SW480 (cell line): ENCODE data around the gene KLHL33.
"Not testable (repeated sequence)": the region's sequence is repeated elsewhere in the genome, so short reads cannot be mapped to it uniquely, and the experiment has no call there.

Source experiments
- DNase-seq: peaks from one replicate; pipeline ENCODE4 v3.0.0-alpha.2; 2016; ENCODE audit warnings: low spot score

KLHL33 gene

GRCh38 chr14:20435582-20436362 is at the start of gene KLHL33:
KLHL33 (minus strand) TSS chr14:20436166; CDS start chr14:20435811, 355 bp downstream.
- no peak for DNase-seq

- DNase-seq: no peak
These were observed 46.4 kb upstream of the KLHL33 start for GRCh38 chr14:20482382-20482781.

GRCh38 chr14:20478894-20479293 is 42.9 kb upstream of the KLHL33 start:
- DNase-seq: no peak

- DNase-seq: no peak
These were observed 41.4 kb upstream of the KLHL33 start for GRCh38 chr14:20477211-20477876.

GRCh38 chr14:20476776-20477175 is 40.8 kb upstream of the KLHL33 start:
- no peak for DNase-seq

GRCh38 chr14:20472536-20473169 is 36.7 kb upstream of the KLHL33 start:
- DNase-seq: no peak

- no peak for DNase-seq
These were observed 34.6 kb upstream of the KLHL33 start for GRCh38 chr14:20470603-20470901.

GRCh38 chr14:20469890-20470602 is 34.1 kb upstream of the KLHL33 start:
- peak; percentile 47 for DNase-seq

GRCh38 chr14:20469242-20469889 is 33.4 kb upstream of the KLHL33 start, which contains the start of gene PNP:
PNP (plus strand) TSS chr14:20469406; CDS start chr14:20469525, 119 bp downstream.
- DNase-seq: peak; percentile 87

- DNase-seq: no peak
These were observed 32.8 kb upstream of the KLHL33 start for GRCh38 chr14:20468764-20469241.

- DNase-seq: peak; percentile 100
These were observed 25.5 kb upstream of the KLHL33 start, which contains the start of gene PIP4P1 for GRCh38 chr14:20461225-20462141. PIP4P1 (minus strand) TSS chr14:20461434; CDS start chr14:20461325, 109 bp downstream.

- peak; percentile 43 for DNase-seq
These were observed 24.7 kb upstream of the KLHL33 start for GRCh38 chr14:20460458-20461224.

- no peak for DNase-seq
These were observed 22.2 kb upstream of the KLHL33 start for GRCh38 chr14:20458031-20458789.

GRCh38 chr14:20456971-20457370 is 21.0 kb upstream of the KLHL33 start:
- no peak for DNase-seq

- peak; percentile 62 for DNase-seq
These were observed 19.7 kb upstream of the KLHL33 start for GRCh38 chr14:20455355-20456300.

- DNase-seq: peak; percentile 98
These were observed 18.8 kb upstream of the KLHL33 start, which contains the start of the genes APEX1 and OSGEP for GRCh38 chr14:20454516-20455354. APEX1 (plus strand) TSS chr14:20455226; CDS start chr14:20455646, 420 bp downstream. OSGEP (minus strand) TSS chr14:20454812; CDS start chr14:20454683, 129 bp downstream.

GRCh38 chr14:20452831-20453230 is 16.9 kb upstream of the KLHL33 start:
- DNase-seq: not testable (repeated sequence)
